ENCODE measurements around the gene TFAP2B. TPM values are rescaled to one million over a fixed set of nuclear protein-coding genes. Genes with fewer than 3 reads are reported as not detected.
A peak's percentile ranks its signal among the peaks of the same experiment; 100 is the strongest.

Gene TFAP2B
- total RNA-seq: not detected

GRCh38 chr6:50818673-50819072 lies at the start of gene TFAP2B:
TSS of gene TFAP2B (plus strand) at chr6:50818871. CDS start at chr6:50818892, 21 bp downstream.
- FAIRE-seq (no peak), DNase-seq (ENCODE audit: low spot score in 2 of 2) (no peak)

- no peak for FAIRE-seq
- no peak for DNase-seq (ENCODE audit: low spot score in 2 of 2)
Measured at GRCh38 chr6:50778696-50779095, 40.0 kb upstream of the TFAP2B start.

- no peak for FAIRE-seq
Measured at GRCh38 chr6:50780382-50780781, 38.3 kb upstream of the TFAP2B start.

DNA sequence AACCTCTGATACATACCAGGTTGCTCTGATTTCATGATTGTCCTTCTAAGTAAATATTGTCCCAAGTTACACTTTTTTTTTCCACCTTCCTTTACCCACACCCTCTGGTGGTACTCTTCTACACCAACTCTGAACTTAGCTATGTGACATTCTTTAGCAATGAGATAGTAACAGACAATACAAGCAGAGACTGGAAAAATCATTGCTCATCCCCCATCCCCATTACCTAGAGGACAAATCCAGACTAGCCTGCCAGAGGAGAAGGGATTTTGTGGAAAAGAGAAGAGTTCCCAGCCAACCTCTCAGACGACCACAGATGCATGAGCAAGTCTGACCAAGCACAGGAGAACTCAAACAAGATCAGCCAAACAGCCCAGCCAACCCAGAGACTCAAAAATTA lies 32.8 kb upstream of the TFAP2B start:
- FAIRE-seq (no peak), DNase-seq (ENCODE audit: low spot score in 2 of 2) (no peak)

More at GRCh38 chr6:50780382-50780781, 38.3 kb upstream of the TFAP2B start:
- no peak for DNase-seq (ENCODE audit: low spot score in 2 of 2)

DNA sequence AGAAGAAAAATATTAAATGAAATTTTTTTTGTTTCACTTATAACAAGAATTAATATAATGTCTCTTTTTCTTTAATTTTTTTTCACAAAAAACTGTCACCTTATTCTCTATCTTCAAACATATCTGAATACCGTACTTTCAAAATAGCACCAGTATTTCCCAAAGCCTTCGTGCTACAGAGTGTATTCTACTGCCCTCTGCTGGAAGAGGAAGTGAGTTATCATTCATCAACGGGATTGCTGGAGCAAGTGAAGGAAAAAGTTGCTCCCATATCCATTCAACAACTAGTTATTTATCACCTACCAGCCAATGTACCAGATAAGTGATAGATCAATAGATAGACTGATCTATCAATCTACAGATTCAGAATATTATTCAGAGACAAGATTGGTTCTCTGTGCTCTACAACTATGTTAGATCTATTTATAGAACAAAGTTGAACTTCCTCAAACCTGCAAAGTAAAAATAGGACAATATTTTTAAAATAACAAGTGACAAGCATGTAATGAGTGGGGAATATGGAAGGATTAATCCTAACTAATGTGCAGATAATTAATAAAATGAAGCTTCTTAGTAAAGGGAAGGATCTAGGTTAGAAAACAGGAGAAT lies 26.7 kb upstream of the TFAP2B start:
- DNase-seq (ENCODE audit: low spot score in 2 of 2) (peak in 1 of 2 donors; percentile 35), FAIRE-seq (peak; percentile 75)

DNA sequence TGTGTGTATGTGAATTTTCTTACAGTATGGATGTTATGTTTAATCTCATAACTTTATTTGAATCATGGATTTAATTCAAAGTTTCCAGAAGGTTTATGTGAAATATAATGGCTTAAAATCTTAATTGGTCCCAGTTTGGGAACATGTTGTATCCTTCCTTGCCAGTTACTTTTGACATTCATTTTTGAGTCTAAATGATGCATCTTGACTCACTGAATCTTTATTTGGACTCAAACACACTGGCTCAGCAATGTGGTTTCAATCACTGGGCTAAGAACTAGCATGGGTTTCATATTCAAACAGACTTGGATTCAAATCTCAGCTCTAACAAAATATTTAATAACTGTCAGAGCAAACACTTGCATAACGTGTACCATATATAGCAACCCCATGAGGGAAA lies 25.9 kb upstream of the TFAP2B start:
- FAIRE-seq: no peak
- no peak for DNase-seq (ENCODE audit: low spot score in 2 of 2)

DNA sequence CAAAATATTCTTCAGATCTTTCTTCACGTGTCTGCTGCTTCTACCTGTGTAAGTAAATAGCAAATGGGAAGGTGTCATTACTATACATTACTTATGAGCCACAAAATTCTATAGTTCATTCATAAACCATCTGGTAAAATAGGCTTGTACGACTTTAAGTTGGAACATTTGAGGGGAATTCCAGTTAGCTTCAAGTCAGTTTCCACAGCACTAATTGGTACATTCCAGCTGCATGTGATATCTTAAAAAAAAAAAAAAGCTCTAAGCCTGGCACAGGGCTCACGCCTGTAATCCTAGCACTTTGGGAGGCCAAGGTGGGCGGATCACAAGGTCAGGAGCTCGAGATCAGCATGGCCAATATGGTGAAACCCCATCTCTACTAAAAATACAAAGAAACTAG lies 23.1 kb upstream of the TFAP2B start:
- no peak for DNase-seq (ENCODE audit: low spot score in 2 of 2)
- no peak for FAIRE-seq

DNA sequence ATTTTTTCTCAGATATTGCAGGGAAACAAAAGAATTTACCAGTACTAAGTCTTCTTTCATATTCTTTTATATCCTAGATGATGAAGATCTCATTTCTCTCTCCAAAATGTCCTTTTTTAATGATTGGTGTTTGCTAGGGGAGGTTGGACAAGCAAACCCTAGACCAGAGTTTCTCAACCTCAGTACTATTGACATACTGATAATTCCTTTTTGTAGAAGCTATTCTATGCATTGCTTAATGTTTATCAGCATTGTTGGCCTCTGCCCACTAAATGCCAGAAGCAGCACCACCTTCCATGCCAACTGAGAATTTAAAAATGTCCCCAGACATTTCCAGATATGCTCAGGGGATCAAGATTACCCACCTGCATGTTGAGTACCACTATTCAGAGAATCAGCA lies 14.4 kb upstream of the TFAP2B start:
- DNase-seq (ENCODE audit: low spot score in 2 of 2): no peak
- no peak for FAIRE-seq

DNA sequence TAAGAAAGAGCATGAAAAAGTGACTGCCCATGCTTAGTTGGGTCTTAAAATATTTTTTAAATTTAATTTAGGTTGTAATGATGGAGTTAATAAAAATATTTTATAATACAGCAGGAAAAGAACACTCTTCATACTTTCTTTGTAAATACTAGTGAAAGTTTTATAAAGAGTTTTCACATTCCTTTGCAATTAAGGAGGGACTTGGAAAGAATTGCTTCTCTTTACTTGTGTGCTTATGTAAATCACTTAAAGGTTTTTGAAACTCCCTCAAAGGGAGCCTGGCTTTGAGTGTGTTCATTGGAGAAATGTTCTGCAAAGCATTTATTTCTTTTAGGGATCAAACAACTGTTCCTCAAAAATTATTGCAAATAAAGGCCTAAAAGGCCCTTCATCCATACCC lies 11.6 kb upstream of the TFAP2B start:
- FAIRE-seq (no peak), DNase-seq (ENCODE audit: low spot score in 2 of 2) (no peak)

GRCh38 chr6:50815436-50816114 lies 3.1 kb upstream of the TFAP2B start:
- DNase-seq (ENCODE audit: low spot score in 2 of 2) (no peak), FAIRE-seq (no peak)

DNA sequence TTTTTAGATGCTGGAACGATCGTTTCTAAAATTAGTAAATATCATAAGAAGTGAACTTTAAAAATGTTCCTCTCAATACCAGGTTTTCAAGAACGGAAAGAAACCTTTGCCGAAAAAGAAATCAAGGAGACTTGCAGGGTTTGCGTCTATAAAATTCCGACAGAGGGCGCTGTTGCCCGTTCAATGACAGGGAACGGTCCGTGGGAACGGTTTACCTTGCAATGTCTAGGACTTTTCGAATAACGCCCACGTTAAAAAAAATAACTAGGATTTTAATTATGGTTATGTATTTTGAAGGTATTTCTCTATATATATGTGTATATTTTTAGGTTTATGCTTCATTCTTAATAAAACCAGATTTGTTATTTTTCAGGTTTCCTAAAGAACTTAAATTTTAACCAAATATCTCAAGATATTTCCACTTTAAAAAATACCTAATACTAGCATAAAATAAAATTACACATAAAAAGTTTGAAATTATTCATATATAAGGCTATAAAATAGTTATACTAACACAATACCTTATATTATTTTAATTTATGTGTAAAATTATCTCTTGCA lies 2.5 kb upstream of the TFAP2B start:
- peak; percentile 91 for FAIRE-seq

DNA sequence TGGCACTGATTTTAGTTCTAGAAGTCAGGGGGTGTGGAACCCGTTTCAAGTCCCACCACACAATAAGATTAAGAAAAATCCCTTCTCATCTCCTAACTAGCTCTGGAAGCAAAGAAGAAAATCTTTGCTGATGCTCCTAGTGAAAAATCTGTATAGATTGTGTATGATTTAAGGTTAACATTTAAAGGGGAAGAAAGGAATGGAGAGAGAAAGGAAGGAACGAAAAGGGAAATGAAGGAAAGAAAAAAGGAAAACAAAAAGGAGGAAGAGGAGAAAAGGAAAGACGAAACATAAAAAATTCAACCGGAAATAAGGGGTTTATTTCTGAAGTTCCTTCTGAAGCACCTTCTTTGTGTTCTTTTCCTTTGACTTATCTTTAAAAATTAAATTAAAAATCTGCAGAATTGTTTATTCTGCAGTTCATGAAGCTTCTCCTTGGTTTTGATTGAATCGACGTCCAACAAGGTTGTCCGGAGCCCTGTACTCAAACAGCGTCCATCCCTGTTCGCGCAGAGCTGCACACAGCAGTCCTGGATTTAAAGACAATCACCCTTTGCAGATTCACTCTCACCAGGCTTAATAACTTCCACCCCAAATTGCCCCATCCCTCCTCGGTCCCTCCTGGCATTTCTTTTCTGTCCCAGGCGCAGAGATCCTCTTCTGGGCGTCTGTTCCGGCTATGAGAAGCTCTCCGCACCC lies 1.6 kb upstream of the TFAP2B start:
- DNase-seq (ENCODE audit: low spot score in 2 of 2) (no peak), FAIRE-seq (no peak)

More for the DNA sequence above, 2.5 kb upstream of the TFAP2B start:
- DNase-seq (ENCODE audit: low spot score in 2 of 2): peak; percentile 60 to 68

GRCh38 chr6:50817646-50817950 lies 1.1 kb upstream of the TFAP2B start:
- DNase-seq (ENCODE audit: low spot score in 2 of 2): no peak
- no peak for FAIRE-seq

GRCh38 chr6:50818020-50818419 lies 651 bp upstream of the TFAP2B start:
- FAIRE-seq: no peak

GRCh38 chr6:50819466-50819903 lies 814 bp downstream of the TFAP2B start:
- DNase-seq (ENCODE audit: low spot score in 2 of 2): no peak
- no peak for FAIRE-seq

More at GRCh38 chr6:50818020-50818419, 651 bp upstream of the TFAP2B start:
- DNase-seq (ENCODE audit: low spot score in 2 of 2): no peak

- no peak for FAIRE-seq
- DNase-seq (ENCODE audit: low spot score in 2 of 2): no peak
Measured at GRCh38 chr6:50819904-50820868, 1.5 kb downstream of the TFAP2B start.

DNA sequence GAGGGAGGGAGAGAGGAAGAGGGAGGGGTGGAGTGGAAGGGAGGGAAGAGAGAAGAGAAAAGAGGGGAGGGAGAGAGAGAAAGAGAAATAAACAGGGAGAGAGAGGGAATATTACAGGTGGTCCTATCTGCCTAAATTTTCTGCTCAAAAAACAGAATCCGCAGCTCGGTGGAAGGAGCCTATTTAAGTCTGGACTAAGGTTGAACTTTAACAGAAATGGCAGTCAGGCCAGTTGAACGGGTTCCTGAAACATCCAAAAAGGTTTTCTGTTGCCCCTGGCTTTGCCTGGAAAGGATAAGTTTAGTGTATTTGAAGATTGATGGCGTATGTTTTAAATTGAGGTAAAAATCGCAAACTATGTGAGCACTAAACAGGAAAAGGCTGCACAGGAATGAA lies 2.2 kb downstream of the TFAP2B start:
- FAIRE-seq (no peak), DNase-seq (ENCODE audit: low spot score in 2 of 2) (no peak)

GRCh38 chr6:50821441-50822077 lies 2.9 kb downstream of the TFAP2B start:
- FAIRE-seq (no peak), DNase-seq (ENCODE audit: low spot score in 2 of 2) (no peak)

- no peak for FAIRE-seq
- no peak for DNase-seq (ENCODE audit: low spot score in 2 of 2)
Measured at GRCh38 chr6:50822078-50822476, 3.4 kb downstream of the TFAP2B start.

All from frontal cortex (tissue), 4 donors.